Spleen (tissue), 11 donors: Measurements from ENCODE around the gene TECTA. TPM values are rescaled to one million over a fixed set of nuclear protein-coding genes. Genes with fewer than 3 reads are reported as not detected.

Experiments
- DNase-seq: peaks from one replicate; pipeline ENCODE4 v3.0.0-alpha.2; 2020
- H3K27ac ChIP-seq, 8 donors: fragments of 200-600 bp; sonication (generic) in 7 of 8; 1 replicate in 4 of 8; 2 replicates in 4 of 8; pipeline versions ENCODE4 v1.5.0 to v1.8.0; 2016 to 2021; ENCODE audit warnings: inconsistent platforms in 4 of 8, mild to moderate bottlenecking in 4 of 8, moderate library complexity in 1 of 8
- H3K27me3 ChIP-seq, 7 donors: fragments of 200-600 bp; sonication (generic) in 6 of 7; replicated peaks in 1 of 7; 1 replicate in 4 of 7; 2 replicates in 3 of 7; pipeline versions ENCODE4 v1.5.0 to v1.8.0; 2016 to 2021; ENCODE audit warnings: inconsistent platforms in 3 of 7, mild to moderate bottlenecking in 1 of 7
- H3K36me3 ChIP-seq, 6 donors: fragments of 200-600 bp; sonication (generic) in 5 of 6; 1 replicate in 4 of 6; 2 replicates in 2 of 6; pipeline versions ENCODE4 v1.5.0 to v1.8.0; 2016 to 2021; ENCODE audit warnings: inconsistent platforms in 2 of 6
- H3K4me1 ChIP-seq, 6 donors: fragments of 200-600 bp; sonication (generic) in 5 of 6; 1 replicate in 3 of 6; 2 replicates in 3 of 6; pipeline versions ENCODE4 v1.5.0 to v1.8.0; 2016 to 2021; ENCODE audit warnings: inconsistent platforms in 3 of 6
- H3K4me3 ChIP-seq, 8 donors: fragments of 200-600 bp; sonication (generic) in 7 of 8; 1 replicate in 4 of 8; 2 replicates in 4 of 8; pipeline versions ENCODE4 v1.5.0 to v1.8.0; 2016 to 2021; ENCODE audit warnings: inconsistent platforms in 4 of 8, mild to moderate bottlenecking in 4 of 8, moderate library complexity in 2 of 8
- H3K9me3 ChIP-seq, 8 donors: fragments of 200-600 bp; sonication (generic) in 7 of 8; 1 replicate in 4 of 8; 2 replicates in 4 of 8; pipeline versions ENCODE4 v1.5.0 to v1.8.0; 2016 to 2021; ENCODE audit warnings: inconsistent platforms in 4 of 8
- CTCF ChIP-seq, 11 experiments: fragments of 200-600 bp in 7 of 11; fragments of 450-650 bp in 4 of 11; sonication (generic) in 4 of 11; IDR thresholded peaks in 8 of 11; conservative IDR thresholded peaks in 3 of 11; 1 replicate in 7 of 11; 2 replicates in 4 of 11; pipeline versions ENCODE4 v1.4.0 to v1.8.0; 2016 to 2021; ENCODE audit warnings: antibody characterized with exemption in 11 of 11, inconsistent platforms in 4 of 11, mild to moderate bottlenecking in 1 of 11
- POLR2A ChIP-seq, 3 donors: fragments of 450-650 bp; IDR thresholded peaks; one replicate each; pipeline ENCODE4 v1.5.1; 2017; ENCODE audit warnings: antibody characterized with exemption in 3 of 3, mild to moderate bottlenecking in 1 of 3
- POLR2AphosphoS5 ChIP-seq, 3 donors: sonication (generic); formaldehyde crosslinking; IDR thresholded peaks; one replicate each; pipeline ENCODE4 v1.5.1; 2017; ENCODE audit warnings: antibody characterized with exemption in 3 of 3
- WGBS, 5 donors: extraction: QIAGEN DNeasy Blood & Tissue Kit in 3 of 5; methylation state at CpG; one replicate each; pipeline versions ENCODE4 v1.1.5 to v1.1.7; 2013 to 2018; 5-methylcytosine and 5-hydroxymethylcytosine counted together
- intact Hi-C: fragments of 100-400 bp; cut with DNase I; formaldehyde crosslinking; loops from one replicate; pipeline ENCODE4 v1.15.0; 2023; ENCODE audit warnings: low total_unique reads
- polyA plus RNA-seq, 3 donors: library from polyadenylated mRNA; stranded (reverse); fragments of 200-250 nt; gene quantifications; one replicate each; pipeline ENCODE4 v1.2.1, GENCODE V29; 2013
- total RNA-seq, 7 donors: library from RNA; depleted of rRNA in 3 of 7; stranded (reverse); fragments of >200 nt in 3 of 7; fragmentation: NEBNext Ultra II Directional in 4 of 7; extraction: Animal tissue kit (Norgen Biotek cat#: 25700) in 4 of 7; gene quantifications; one replicate each; pipeline versions ENCODE4 v1.1.0 to v1.2.1, GENCODE V29; 2016 to 2021
- donor health status: healthy with polysubstance abuse.
- donor health status: DM: no; HTN: no; CAD: no; lungs with moderate emphysema.
- donor health status: DM: no; HTN: no; CAD: no.
- donor health status: Bipolar disorder and iron deficiency.
- donor health status: healthy.
- donor health status: DM: no; HTN: no; CAD: no.
- donor health status: DM: yes; HTN: yes; CAD: no.

The TECTA gene
- total and polyA plus RNA-seq, 10 donors, result 0.15 to 3.3 (median 0.81) TPM

- no peaks in the 10 kb centered on the region for H3K27me3 ChIP-seq
- peaks cover 0 to 51% (median 5%) of the 10 kb centered on the region in 6 donors for H3K36me3 ChIP-seq
- 81 to 90% (median 88%) methylated on average over 5 of the region's 5 CpGs for WGBS, 5 donors
- intact Hi-C loops, result no loop called here
- no peak overlapping the region for H3K27ac ChIP-seq
- no peak overlapping the region for H3K4me3 ChIP-seq
- no peak for TF ChIP-seq POLR2AphosphoS5 (IDR thresholded peaks at IDR 0.05)
- no peak for TF ChIP-seq POLR2A (IDR thresholded peaks at IDR 0.05)
- no peak for TF ChIP-seq CTCF (IDR thresholded peaks at IDR 0.05 in 8 of 11, conservative IDR thresholded peaks at IDR 0.05 in 3 of 11)
- no peak for DNase-seq
- peaks cover 0 to 5% (median 0%) of the 10 kb centered on the region in 8 donors for H3K9me3 ChIP-seq
- H3K4me1 ChIP-seq, result peaks cover 0 to 5% (median 0%) of the 10 kb centered on the region in 6 donors
Measured at GRCh38 chr11:121071846-121072450, 29.1 kb upstream of the TECTA start.

DNA sequence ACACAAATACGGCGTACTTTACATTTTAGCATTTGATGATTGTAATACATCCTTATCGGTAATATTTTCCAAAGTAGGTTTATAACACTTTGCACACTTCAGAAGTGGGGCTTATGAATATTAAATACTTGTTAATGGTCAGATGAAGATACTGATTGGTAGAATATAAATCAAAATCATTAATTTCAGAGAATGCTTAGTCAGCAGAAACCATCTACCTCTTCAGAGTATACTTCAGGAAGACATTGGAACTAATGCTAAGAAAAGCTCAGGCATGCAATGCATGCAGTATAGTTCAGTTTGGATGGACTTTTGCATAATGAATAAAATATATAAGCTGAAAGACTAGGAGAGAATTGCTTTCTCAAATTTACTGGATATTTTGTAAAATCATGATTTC lies 19.7 kb upstream of the TECTA start:
- Histone ChIP-seq H3K9me3 (no peaks in the 10 kb centered on the region), H3K27me3 (no peaks in the 10 kb centered on the region), H3K27ac (no peak overlapping the region), H3K36me3 (peaks cover 0 to 44% (median 3%) of the 10 kb centered on the region in 6 donors), H3K4me1 (no peaks in the 10 kb centered on the region), H3K4me3 (no peak overlapping the region)
- no peak for TF ChIP-seq POLR2AphosphoS5 (IDR thresholded peaks at IDR 0.05)
- 94 to 97% (median 95%) methylated on average over 3 of the region's 3 CpGs for WGBS, 5 donors
- DNase-seq, result no peak
- intact Hi-C loops, result no loop called here

- Histone ChIP-seq H3K9me3 (no peaks in the 10 kb centered on the region), H3K27ac (no peak overlapping the region), H3K4me1 (no peaks in the 10 kb centered on the region), H3K36me3 (peaks cover 0 to 53% (median 11%) of the 10 kb centered on the region in 6 donors), H3K27me3 (no peaks in the 10 kb centered on the region), H3K4me3 (no peak overlapping the region)
- intact Hi-C loops, result no loop called here
- no peak for DNase-seq
- TF ChIP-seq POLR2AphosphoS5 (IDR thresholded peaks at IDR 0.05), result no peak
- TF ChIP-seq CTCF (IDR thresholded peaks at IDR 0.05 in 8 of 11, conservative IDR thresholded peaks at IDR 0.05 in 3 of 11), result no peak
- no peak for TF ChIP-seq POLR2A (IDR thresholded peaks at IDR 0.05)
- WGBS, 5 donors, result 74 to 92% (median 86%) methylated on average over 1 of the region's 1 CpG
Measured at GRCh38 chr11:121082219-121082618, 18.8 kb upstream of the TECTA start.

DNA sequence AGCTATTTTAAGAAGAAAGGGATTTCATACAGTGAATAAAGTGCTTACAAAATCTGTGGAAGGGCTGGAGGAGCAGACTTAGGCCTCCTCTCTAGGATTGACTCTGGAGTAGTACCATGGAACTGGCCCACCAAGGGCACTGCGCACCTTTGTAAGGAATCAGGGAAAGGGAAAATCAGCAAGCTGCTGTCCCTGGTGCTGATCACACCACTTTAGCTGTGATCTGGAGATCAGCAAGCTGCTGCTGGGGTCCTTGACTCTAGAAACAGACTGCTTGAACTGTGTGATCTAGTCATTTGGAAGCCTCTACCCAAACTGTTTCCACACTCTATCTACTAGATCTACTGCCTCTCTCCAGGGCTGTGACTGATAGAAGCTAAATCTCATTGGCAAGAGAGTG lies 18.4 kb upstream of the TECTA start:
- H3K9me3 ChIP-seq, result no peaks in the 10 kb centered on the region
- 90 to 100% (median 93%) methylated on average over 1 of the region's 1 CpG for WGBS, 5 donors
- H3K27ac ChIP-seq, result no peak overlapping the region
- no peaks in the 10 kb centered on the region for H3K27me3 ChIP-seq
- H3K4me1 ChIP-seq, result no peaks in the 10 kb centered on the region
- TF ChIP-seq POLR2AphosphoS5 (IDR thresholded peaks at IDR 0.05) (no peak), POLR2A (IDR thresholded peaks at IDR 0.05) (no peak), CTCF (IDR thresholded peaks at IDR 0.05 in 8 of 11, conservative IDR thresholded peaks at IDR 0.05 in 3 of 11) (no peak)
- no peak overlapping the region for H3K4me3 ChIP-seq
- intact Hi-C loops, result no loop called here
- DNase-seq, result no peak
- H3K36me3 ChIP-seq, result peaks cover 0 to 57% (median 15%) of the 10 kb centered on the region in 6 donors
